ENCODE data around the gene PLCG2. TPM values are rescaled to one million over a fixed set of nuclear protein-coding genes. Genes with fewer than 3 reads are reported as not detected.
"Not testable (repeated sequence)": the region's sequence is repeated elsewhere in the genome, so short reads cannot be mapped to it uniquely, and the experiment has no call there.

Gene PLCG2
- total RNA-seq, 2 donors from 2014 or later: 11.6 to 30.9 TPM

GRCh38 chr16:81975637-81976036 lies 196.5 kb downstream of the PLCG2 start:
- no peaks in the 10 kb centered on the region for H3K4me1 ChIP-seq (ENCODE audit: control insufficient read depth in 1 of 2, low read depth in 2 of 2)
- H3K27me3 ChIP-seq (replicated peaks; ENCODE audit: insufficient read depth): no peaks in the 10 kb centered on the region
- no peaks in the 10 kb centered on the region for H3K36me3 ChIP-seq
- H3K9me3 ChIP-seq: peaks cover 4% of the 10 kb centered on the region
- H3K4me3 ChIP-seq: no peak overlapping the region
- no peak for DNase-seq (ENCODE audit: low spot score)
- no peak overlapping the region for H3K27ac ChIP-seq
- no peak for ATAC-seq (ENCODE audit: insufficient number of reproducible peaks, low FRiP score, low read depth)
- TF ChIP-seq CTCF (IDR thresholded peaks at IDR 0.05): no peak

GRCh38 chr16:81977335-81977942 lies 198.3 kb downstream of the PLCG2 start:
- not testable (repeated sequence) for ATAC-seq (ENCODE audit: insufficient number of reproducible peaks, low FRiP score, low read depth); H3K4me1 ChIP-seq (ENCODE audit: control insufficient read depth in 1 of 2, low read depth in 2 of 2); H3K27me3 ChIP-seq (replicated peaks; ENCODE audit: insufficient read depth); H3K4me3 ChIP-seq; H3K36me3 ChIP-seq; DNase-seq (ENCODE audit: low spot score); H3K27ac ChIP-seq; H3K9me3 ChIP-seq

- Histone ChIP-seq H3K4me3 (no peak overlapping the region), H3K4me1 (ENCODE audit: control insufficient read depth in 1 of 2, low read depth in 2 of 2) (no peaks in the 10 kb centered on the region), H3K27ac (no peak overlapping the region), H3K9me3 (no peaks in the 10 kb centered on the region), H3K36me3 (no peaks in the 10 kb centered on the region), H3K27me3 (replicated peaks; ENCODE audit: insufficient read depth) (no peaks in the 10 kb centered on the region)
- DNase-seq (ENCODE audit: low spot score): no peak
- no peak for TF ChIP-seq CTCF (IDR thresholded peaks at IDR 0.05)
- ATAC-seq (ENCODE audit: insufficient number of reproducible peaks, low FRiP score, low read depth): no peak
Observed at GRCh38 chr16:81987121-81987520, 208.0 kb downstream of the PLCG2 start.

- no peaks in the 10 kb centered on the region for H3K9me3 ChIP-seq
- H3K4me1 ChIP-seq (ENCODE audit: control insufficient read depth in 1 of 2, low read depth in 2 of 2): no peaks in the 10 kb centered on the region
- no peaks in the 10 kb centered on the region for H3K27me3 ChIP-seq (replicated peaks; ENCODE audit: insufficient read depth)
- no peak for TF ChIP-seq CTCF (IDR thresholded peaks at IDR 0.05)
- no peaks in the 10 kb centered on the region for H3K36me3 ChIP-seq
- no peak overlapping the region for H3K27ac ChIP-seq
- no peak for DNase-seq (ENCODE audit: low spot score)
- ATAC-seq (ENCODE audit: insufficient number of reproducible peaks, low FRiP score, low read depth): no peak
- H3K4me3 ChIP-seq: no peak overlapping the region
Observed at GRCh38 chr16:81987706-81988105, 208.6 kb downstream of the PLCG2 start.

GRCh38 chr16:81992859-81993258 lies 213.8 kb downstream of the PLCG2 start:
- Histone ChIP-seq H3K4me1 (ENCODE audit: control insufficient read depth in 1 of 2, low read depth in 2 of 2) (peaks cover 0 to 14% of the 10 kb centered on the region in 2 donors), H3K27me3 (replicated peaks; ENCODE audit: insufficient read depth) (no peaks in the 10 kb centered on the region), H3K4me3 (no peak overlapping the region), H3K36me3 (no peaks in the 10 kb centered on the region), H3K27ac (no peak overlapping the region), H3K9me3 (no peaks in the 10 kb centered on the region)
- no peak for DNase-seq (ENCODE audit: low spot score)
- no peak for TF ChIP-seq CTCF (IDR thresholded peaks at IDR 0.05)
- ATAC-seq (ENCODE audit: insufficient number of reproducible peaks, low FRiP score, low read depth): no peak

- H3K9me3 ChIP-seq: no peaks in the 10 kb centered on the region
- DNase-seq (ENCODE audit: low spot score): no peak
- no peak for ATAC-seq (ENCODE audit: insufficient number of reproducible peaks, low FRiP score, low read depth)
- no peak overlapping the region for H3K27ac ChIP-seq
- H3K36me3 ChIP-seq: no peaks in the 10 kb centered on the region
- H3K4me1 ChIP-seq (ENCODE audit: control insufficient read depth in 1 of 2, low read depth in 2 of 2): peaks cover 0 to 17% of the 10 kb centered on the region in 2 donors
- H3K4me3 ChIP-seq: no peak overlapping the region
- no peaks in the 10 kb centered on the region for H3K27me3 ChIP-seq (replicated peaks; ENCODE audit: insufficient read depth)
- TF ChIP-seq CTCF (IDR thresholded peaks at IDR 0.05): no peak
Observed at GRCh38 chr16:81994485-81994884, 215.4 kb downstream of the PLCG2 start.
